Right kidney (tissue), 1 donor: ENCODE results near the gene NMNAT1.
"Not testable (repeated sequence)": the region's sequence is repeated elsewhere in the genome, so short reads cannot be mapped to it uniquely, and the experiment has no call there.

ENCODE experiments used
- DNase-seq: peaks from one replicate; pipeline ENCODE4 v3.0.0-alpha.2; 2016

NMNAT1 gene

GRCh38 chr1:9917495-9917894 is 25.8 kb upstream of the NMNAT1 start:
- DNase-seq = not testable (repeated sequence)

GRCh38 chr1:9917901-9918300 is 25.4 kb upstream of the NMNAT1 start:
- no peak for DNase-seq

DNA sequence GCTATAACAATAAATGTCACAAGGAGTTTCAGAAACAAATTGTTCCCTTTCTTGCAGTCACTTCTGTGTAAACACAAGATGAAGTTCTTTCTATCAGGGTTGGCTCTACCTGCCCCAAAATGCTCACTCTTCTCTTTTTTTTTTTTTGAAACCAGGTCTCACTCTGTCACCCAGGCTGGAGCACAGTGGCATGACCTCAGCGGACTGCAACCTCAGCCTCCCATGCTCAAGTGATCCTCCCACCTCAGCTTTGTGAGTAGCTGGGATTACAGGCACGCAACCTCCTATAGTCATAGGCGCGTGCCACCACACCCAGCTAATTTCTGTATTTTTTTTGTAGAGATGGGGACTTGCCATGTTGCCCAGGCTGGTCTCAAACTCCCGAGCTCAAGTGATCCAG is 22.7 kb upstream of the NMNAT1 start:
- DNase-seq = no peak

- DNase-seq = no peak
These were observed 20.9 kb upstream of the NMNAT1 start for GRCh38 chr1:9922342-9922741.

DNA sequence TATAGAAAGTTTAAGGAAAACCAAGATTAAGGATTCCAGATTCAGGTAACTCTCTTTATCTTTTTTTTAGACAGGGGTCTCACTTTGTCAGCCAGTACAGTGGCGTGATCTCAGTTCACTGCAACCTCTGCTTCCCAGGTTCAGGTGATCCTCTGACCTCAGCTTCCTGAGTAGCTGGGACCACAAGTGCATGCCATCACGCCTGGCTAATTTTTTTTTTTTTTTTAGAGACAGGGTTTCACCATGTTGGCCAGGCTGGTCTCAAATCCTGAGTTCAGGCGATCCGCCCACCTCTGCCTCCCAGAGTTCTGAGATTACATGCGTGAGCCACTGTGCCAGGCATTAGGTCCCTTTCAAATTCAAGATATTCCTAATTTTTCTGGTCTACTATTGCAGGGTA is 16.0 kb upstream of the NMNAT1 start:
- DNase-seq = no peak

DNA sequence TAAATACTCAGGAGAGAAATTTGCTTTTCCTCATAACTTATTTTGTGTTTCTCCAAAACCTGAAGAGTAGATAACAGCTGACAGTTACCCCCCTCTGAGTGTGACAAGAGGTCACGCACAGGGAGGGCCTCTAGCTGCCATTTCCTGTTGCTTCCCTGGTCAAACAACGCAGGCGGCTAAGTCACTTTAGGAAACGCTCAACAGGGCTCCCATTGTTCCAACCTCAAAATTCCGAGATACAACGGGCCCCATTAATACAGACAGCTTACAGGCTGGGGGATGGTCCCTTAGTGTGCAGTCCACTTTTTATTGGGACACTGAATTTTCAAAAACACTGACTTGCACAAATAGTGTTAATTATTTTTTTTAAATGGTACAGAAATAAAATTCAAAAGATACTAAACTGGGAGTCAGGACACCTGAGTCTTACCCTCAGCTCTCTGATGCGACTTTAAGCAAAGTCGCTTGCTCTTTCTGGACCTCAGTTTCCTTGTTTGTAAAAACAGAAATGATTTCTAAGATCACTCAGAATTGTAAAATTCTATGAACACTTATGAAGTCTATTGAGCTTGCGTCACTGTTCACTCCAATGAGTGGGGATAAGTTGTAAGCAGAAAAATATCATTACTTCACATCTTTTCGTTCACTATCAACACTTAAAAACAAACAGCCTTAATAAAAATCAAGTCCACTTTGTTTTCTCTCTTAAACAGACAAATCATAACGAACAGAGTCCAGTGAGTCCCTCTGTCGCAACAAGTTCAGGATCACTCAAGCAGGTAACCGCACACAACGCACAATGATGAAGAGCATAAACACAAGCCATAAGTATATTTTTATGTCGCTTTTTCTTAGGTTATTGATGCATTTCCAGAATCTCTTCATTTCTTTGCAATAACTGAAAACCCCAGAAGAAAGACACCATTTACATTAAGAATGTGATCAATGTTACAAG is 13.6 kb upstream of the NMNAT1 start:
- no peak for DNase-seq

GRCh38 chr1:9942399-9942938 is 806 bp upstream of the NMNAT1 start:
- no peak for DNase-seq

DNA sequence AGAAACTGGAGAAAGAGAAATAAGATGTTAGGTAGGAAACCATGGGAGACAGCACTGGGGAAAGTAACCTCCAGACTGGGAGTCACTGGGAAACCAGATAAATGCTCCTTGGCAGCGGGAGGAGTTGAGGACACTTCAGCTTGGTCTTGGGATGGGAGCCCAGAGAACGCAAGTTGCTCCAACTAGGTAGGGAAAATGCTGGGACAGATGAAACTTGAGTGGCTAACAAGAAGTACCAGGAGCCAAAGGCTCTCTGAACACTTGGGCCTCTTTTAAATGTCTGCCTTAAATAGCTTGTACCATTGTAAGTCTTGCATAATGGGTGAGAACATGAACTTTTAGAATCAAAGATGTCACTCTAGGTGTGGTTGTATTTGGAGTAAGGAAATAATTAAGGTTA is 3.0 kb downstream of the NMNAT1 start:
- DNase-seq = no peak

GRCh38 chr1:9957726-9958125 is 14.5 kb downstream of the NMNAT1 start:
- DNase-seq = no peak

DNA sequence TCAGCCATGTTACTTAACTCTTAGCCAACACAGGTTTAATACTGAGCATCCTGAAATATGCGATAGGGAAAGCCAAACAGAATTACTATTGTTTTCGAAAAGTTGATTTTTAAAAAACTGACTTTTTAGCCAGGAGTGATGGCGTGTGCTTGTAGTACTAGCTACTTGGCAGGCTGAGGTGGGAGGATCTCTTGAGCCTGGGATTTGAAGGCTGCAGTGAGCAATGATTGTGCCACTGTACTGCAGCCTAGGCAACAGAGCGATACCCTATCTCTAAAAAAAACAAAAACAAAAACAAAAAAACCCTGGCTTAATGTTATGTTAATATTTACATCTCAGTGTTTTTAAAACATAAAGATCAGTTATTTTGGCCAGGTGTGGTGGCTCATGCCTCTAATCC is 16.7 kb downstream of the NMNAT1 start:
- no peak for DNase-seq

DNA sequence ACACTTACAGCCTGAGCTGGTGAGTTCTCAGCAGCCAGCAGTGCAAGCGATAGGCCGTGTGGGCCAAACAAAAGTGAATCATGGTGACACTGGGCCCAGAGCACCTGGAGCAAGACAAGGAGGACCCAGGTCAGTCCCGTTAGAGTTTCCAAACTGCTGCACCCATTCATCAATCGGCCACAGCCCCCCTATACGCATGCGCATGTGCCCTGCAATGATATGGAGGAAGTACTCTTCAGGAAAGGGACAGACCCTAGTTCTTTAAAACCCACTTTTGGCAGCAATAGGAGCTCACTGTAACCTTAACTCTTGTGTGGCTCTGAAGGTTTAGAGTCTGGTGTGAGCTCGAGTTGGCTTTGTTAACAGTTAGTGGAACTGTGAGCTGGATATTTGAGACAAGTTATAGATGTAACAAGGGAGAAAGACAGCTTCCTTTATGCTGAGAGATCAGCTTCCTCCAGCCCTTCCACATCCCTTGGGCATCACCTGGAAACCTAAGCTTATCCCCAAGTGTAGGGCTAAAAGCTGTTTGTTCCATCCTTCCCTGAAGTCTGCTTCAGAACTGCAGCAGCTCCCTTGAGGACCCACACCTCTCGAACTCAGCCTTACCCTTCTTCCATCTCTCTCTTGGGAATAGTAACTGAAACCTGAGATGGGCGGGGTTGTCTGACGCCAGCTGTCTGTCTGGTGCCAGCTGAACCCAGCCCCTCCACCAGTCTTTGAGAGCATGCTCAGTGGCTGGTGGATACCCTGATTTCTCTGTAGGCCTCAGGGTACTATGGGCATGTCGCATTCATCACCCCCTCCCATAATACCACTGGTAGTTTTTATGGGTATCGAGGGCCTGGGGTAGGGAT is 17.7 kb downstream of the NMNAT1 start:
- peak; percentile 13 for DNase-seq

- no peak for DNase-seq
These were observed 41.0 kb downstream of the NMNAT1 start for GRCh38 chr1:9984253-9984652.

DNA sequence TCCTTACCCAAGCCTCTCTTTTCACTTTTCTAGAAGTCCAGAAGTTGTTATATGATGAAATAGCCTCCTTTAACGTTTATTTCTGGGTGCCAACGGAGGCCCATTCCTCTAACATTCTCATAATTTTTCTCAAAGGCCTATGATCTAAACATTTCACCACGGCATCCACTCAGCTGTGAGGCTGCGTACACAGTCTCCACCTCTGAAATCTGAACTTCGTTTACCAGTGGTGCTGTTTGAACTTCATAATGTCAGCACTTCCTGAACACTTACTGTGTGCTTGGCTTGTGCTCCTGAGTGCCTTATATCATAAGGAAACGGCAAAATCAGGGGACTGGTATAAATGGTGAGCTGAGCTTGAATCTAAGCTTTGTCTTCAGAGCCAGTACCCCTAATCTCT is 41.7 kb downstream of the NMNAT1 start:
- no peak for DNase-seq

DNA sequence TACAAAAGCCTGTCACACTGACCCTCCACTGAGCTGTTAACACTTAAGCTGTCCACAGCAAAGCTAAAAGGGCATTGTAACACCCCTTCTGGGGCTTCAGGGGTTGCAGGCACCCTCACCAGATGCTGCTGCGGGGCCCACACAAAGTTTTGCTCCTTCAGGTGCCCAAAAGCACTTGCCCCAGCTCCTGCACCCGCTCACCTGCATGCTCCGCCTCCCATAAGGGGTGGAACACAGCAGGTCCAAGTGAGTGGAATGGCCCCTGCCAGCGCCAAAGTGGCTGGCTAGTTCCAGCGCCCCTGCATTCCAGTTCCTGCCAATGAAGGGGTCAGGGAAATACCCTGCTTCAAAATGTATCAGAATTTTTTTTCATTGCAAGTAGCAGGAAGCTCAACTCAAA is 46.5 kb downstream of the NMNAT1 start:
- DNase-seq = no peak

DNA sequence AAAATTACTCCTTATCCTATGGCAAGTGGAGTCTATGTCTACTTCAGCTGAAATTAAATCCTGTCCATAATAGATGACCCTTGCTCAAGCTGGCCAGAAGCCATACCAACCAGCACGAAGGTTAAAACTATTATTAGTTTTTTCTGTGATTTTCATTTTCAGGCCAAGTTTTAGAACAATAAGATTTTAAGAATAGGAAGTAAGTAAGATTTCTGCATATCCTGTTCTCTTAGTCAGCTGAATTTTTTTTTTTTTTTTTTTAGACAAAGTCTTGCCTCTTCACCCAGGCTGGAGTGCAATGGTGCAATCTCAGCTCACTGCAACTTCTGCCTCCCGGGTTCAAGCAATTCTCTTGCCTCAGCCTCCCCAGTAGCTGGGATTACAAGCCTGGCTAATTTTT is 47.7 kb downstream of the NMNAT1 start:
- no peak for DNase-seq

DNA sequence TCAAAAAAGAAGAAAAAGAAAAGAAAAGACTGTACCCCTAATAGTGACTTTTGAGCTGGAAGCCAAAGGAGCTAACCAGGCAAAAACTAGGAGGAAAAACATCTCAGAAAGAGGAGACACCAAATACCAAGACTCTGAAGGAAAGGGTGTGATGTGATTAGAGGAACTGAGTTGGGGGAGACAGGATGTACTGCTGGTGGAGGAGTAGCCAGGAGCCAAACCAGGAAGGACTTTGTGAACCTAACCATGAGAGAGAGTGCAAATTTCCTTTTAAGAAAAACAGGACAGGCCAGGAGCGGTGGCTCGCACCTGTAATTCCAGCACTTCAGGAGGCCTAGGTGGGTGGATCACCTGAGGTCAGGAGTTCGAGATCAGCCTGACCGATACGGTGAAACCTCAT is 49.6 kb downstream of the NMNAT1 start:
- DNase-seq = no peak

- DNase-seq = no peak
These were observed 50.3 kb downstream of the NMNAT1 start for GRCh38 chr1:9993561-9994075.

DNA sequence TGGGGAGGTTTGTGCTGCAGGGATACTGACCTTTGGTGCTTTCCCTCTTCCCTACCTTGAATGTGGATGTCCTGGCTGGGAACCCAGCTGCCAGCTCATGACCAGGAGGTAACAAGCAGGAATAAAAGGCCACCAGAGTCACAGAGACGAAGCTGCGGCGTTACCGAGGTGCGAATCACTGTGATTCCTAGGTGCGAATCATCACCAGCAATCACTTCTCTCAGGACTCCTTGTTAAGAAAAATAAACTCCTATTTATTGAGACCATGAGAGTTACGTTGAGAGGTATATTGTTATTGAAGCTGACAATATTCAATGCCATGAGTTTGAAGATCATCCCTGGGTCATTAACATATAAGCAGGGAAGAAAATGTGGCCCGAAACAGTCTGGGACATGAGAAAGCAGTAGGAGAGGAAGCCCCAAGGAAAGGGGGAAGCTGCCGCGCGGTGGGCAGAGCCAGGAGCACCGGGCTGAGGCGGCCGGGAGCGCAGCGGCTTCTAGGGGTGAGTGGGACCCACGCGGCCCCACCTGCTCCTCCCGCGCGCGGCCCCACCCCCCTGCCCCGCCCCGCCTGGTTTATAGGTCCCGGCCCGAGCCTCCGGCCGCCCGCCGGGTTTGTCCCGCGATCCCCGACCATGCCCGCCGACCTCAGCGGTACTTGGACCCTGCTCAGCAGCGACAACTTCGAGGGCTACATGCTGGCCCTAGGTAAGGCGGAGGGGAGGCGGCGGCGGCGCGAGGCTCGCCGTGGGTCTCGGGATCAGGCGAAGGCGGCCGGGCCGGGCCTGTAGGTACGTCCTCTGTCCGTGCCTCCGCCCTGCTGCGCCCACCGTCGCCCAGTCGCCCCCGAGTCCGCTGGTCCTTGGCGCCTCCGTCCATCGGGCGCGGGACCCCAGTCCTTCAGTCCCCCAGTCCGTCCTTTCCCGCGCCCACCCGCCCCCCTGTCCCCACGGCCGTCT is 53.6 kb downstream of the NMNAT1 start, which contains the start of gene RBP7:
Gene RBP7 (plus strand): TSS at position 605 of the 959 bp plus-strand sequence. CDS start 31 bp downstream, at position 636.
- peak; percentile 59 for DNase-seq

DNA sequence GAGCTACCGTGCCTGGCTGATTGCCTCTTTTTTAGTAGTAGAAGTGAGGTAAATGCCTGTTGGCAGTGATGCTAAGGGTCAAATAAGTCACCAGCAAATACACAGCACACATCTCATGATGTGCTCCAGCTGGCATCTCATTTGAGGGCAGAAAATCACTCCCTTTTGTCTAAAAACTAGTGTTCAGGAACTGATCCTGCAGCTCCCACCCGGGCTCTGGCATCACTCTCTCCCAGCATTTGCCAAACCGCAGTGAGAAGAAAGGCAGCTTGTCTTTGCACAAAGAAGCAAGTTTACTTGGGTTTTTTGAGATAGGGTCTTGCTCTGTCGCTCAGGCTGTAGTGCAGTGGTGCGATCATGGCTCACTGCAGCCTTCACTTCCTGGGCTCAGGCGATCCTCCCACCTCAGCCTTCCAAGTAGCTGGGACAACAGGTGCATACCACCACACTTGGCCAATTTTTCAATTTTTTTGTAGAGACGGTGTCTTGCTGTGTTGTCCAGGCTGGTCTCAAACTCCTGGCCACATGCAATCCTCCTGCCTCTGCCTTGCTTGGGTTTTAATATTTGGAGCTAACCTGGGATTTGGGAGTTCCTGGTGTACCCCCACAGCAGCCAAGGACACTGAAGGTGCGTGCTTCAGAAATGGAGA is 57.9 kb downstream of the NMNAT1 start:
- DNase-seq = no peak

GRCh38 chr1:10005248-10005647 is 62.0 kb downstream of the NMNAT1 start:
- not testable (repeated sequence) for DNase-seq

DNA sequence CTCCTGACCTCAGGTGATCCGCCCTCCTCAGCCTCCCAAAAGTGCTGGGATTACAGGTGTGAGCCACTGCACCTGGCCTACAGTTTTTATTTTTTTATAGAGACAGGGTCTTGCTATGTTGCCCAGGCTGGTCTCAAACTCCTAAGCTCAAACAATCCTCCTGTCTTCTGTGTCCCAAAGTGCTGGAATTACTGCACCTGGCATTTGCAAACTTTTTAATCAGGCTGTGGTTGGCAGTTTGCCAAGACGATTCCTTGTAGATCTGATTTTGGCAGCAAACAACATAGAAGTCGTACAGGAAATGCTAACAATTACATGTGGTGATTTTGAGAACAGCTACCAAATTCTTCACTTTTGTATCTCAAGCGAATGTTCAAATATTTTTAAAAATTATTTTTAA is 63.9 kb downstream of the NMNAT1 start:
- no peak for DNase-seq
